GM20431 (cell line): ENCODE results near the gene TTLL5.
"Not testable (repeated sequence)": the region's sequence is repeated elsewhere in the genome, so short reads cannot be mapped to it uniquely, and the experiment has no call there.

Experiments
- in situ Hi-C: fragments of 300-500 bp; cut with MseI, MboI; formaldehyde crosslinking; loops from one replicate; pipeline ENCODE4 v1.15.0; 2020; ENCODE audit warnings: low sequenced_read_pairs; ENCODE audit not compliant: unreplicated experiment

TTLL5 gene

GRCh38 chr14:75824318-75824717 lies 163.3 kb downstream of the TTLL5 start:
- in situ Hi-C loops = no loop called here

- in situ Hi-C loops = no loop called here
Observed at GRCh38 chr14:75825147-75825592, 164.1 kb downstream of the TTLL5 start.

GRCh38 chr14:75826599-75826998 lies 165.6 kb downstream of the TTLL5 start:
- in situ Hi-C loops = no loop called here

GRCh38 chr14:75827331-75827730 lies 166.3 kb downstream of the TTLL5 start:
- in situ Hi-C loops = no loop called here

- in situ Hi-C loops = no loop called here
Observed at GRCh38 chr14:75829316-75829715, 168.3 kb downstream of the TTLL5 start.

- in situ Hi-C loops = no loop called here
Observed at GRCh38 chr14:75831455-75831854, 170.4 kb downstream of the TTLL5 start.

- in situ Hi-C loops = no loop called here
Observed at GRCh38 chr14:75831952-75832351, 170.9 kb downstream of the TTLL5 start.

- in situ Hi-C loops = no loop called here
Observed at GRCh38 chr14:75832621-75833297, 171.7 kb downstream of the TTLL5 start.

GRCh38 chr14:75833326-75834020 lies 172.4 kb downstream of the TTLL5 start:
- in situ Hi-C loops = no loop called here

GRCh38 chr14:75835156-75835725 lies 174.2 kb downstream of the TTLL5 start:
- in situ Hi-C loops = no loop called here

GRCh38 chr14:75835737-75836136 lies 174.7 kb downstream of the TTLL5 start:
- in situ Hi-C loops = no loop called here

GRCh38 chr14:75837151-75837787 lies 176.2 kb downstream of the TTLL5 start:
- in situ Hi-C loops = no loop called here

GRCh38 chr14:75840911-75841310 lies 179.9 kb downstream of the TTLL5 start:
- in situ Hi-C loops = no loop called here

GRCh38 chr14:75842551-75842950 lies 181.5 kb downstream of the TTLL5 start:
- in situ Hi-C loops = no loop called here

- in situ Hi-C loops = no loop called here
Observed at GRCh38 chr14:75844486-75844885, 183.4 kb downstream of the TTLL5 start.

- in situ Hi-C loops = no loop called here
Observed at GRCh38 chr14:75845136-75845804, 184.2 kb downstream of the TTLL5 start.

- in situ Hi-C loops = not testable (repeated sequence)
Observed at GRCh38 chr14:75846694-75847093, 185.6 kb downstream of the TTLL5 start.

GRCh38 chr14:75847584-75847983 lies 186.5 kb downstream of the TTLL5 start:
- in situ Hi-C loops = no loop called here

- in situ Hi-C loops = no loop called here
Observed at GRCh38 chr14:75848167-75848913, 187.3 kb downstream of the TTLL5 start.
